ENCODE measurements around the gene DSCAM.

The DSCAM gene

DNA sequence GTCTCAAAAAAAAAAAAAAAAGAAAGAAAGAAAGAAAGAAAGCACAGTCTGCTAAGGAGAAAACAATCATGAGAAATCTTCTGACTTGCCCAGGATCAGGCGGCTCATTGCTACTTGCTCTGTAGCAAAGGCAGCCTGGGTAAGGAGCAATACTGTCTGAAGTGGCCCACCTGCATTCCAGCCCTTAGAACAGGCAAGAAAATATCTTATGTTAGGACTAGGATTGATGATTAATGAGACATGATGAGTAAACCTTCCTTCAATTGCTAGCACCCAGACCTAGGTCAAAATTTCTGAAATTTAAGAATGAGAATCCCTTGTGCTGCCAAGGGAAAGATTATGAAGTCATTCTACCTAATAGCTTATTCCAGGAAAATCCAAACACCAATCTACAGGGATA, 140.8 kb downstream of the DSCAM start:
- DNase-seq = no peak

- DNase-seq = no peak
Measured at GRCh38 chr21:40704141-40704540, 142.8 kb downstream of the DSCAM start.

GRCh38 chr21:40699366-40699765, 147.6 kb downstream of the DSCAM start:
- DNase-seq = no peak

DNA sequence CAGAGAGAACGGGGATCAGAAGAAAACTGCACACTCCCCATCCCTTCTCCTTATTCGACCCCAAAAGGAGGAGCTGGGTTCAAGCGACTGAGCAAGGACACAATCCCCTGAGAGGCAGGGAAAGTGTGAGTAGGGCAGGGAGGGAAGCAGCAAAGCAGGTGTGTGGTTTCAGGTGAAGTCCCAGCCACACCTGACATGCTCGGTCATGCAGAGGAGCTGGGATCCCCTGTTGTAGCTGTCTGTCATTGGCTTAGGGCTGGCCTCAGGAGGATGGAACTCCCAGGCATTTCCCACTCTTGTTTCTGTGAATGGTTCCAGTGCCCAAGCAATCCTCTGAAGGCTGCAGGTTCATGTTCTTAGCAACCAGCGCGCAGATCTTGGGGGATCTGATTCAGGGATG, 150.7 kb downstream of the DSCAM start:
- no peak for DNase-seq

GRCh38 chr21:40689840-40690360, 157.1 kb downstream of the DSCAM start:
- DNase-seq = no peak

GRCh38 chr21:40689217-40689616, 157.7 kb downstream of the DSCAM start:
- no peak for DNase-seq

- no peak for DNase-seq
Measured at GRCh38 chr21:40688106-40688864, 158.7 kb downstream of the DSCAM start.

DNA sequence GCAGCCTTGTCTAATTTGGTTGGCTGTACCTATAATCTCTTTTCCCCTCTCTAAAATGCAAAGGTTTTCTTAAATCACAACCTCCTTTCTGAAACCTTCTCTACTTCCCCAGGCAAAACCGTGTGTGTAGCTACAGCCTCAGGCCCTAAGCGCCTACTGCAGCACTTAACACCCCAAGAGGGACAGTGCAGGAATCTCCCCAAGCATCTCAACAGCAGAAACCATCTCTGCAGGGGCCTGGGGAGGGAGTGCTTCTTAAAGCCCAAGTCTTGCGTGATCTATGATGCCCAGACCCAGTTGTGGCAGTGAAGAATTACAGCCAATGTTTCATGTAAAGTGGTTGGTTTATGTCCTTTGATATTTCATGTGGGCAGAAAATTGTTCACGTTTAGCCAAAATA, 159.3 kb downstream of the DSCAM start:
- DNase-seq = no peak

GRCh38 chr21:40686526-40686925, 160.4 kb downstream of the DSCAM start:
- no peak for DNase-seq

DNA sequence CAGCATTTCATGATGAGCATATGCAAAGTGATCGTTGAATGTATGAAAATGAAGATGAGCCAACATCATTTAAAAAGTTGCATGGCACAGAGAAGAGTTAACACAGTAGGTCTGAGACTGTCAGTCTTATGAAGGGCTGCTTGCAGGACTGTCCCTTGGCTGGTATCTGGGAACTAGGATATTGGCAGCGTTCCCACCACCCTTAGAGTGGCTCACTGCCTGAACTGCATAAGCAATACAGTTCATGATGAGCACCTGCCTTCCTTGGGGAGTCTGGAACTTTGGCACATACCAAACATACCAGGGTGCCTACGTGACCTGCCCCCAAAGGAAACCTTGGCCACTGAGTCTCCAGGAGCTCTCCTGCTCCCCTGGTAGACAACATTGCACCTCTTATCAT, 161.8 kb downstream of the DSCAM start:
- DNase-seq = no peak

DNA sequence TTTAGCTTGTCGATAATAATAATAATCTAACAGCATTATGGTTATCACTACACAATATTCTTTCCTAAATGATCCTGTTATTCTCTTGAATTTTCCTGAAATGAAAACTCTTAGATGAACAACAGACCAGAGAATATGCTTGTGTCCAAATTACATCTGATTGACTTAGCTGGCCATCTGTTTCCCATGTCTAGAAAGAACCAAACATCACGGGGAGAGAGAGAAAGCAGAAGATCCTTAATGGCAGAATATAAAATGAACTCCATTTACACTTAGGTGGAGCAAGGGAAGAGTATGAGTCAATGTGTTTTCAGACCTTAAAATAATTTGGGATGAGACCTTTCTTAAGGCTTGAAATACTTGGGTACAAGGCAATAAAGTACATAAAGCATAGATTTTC, 162.2 kb downstream of the DSCAM start:
- no peak for DNase-seq

GRCh38 chr21:40683349-40683748, 163.6 kb downstream of the DSCAM start:
- DNase-seq = no peak

- DNase-seq = no peak
Measured at GRCh38 chr21:40681164-40681859, 165.6 kb downstream of the DSCAM start.

DNA sequence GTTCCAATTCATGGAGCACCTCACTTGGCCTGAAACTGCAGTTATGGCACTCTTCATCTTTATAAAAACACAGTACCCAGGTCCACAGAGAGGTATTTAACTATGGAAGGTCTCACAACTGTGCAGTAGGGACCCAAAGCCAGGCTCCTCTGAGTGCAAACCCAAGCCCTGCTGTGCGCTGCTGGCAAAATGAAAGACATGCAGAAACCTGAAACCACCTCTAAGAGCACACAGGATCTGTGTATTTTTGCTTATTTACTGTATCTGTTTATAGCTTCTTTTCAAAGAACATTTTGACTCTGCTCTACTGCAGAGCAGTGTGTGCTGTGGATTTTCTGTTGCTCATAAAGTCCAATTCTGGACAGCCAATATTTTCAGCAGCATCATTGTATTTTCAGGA, 166.6 kb downstream of the DSCAM start:
- DNase-seq = no peak

GRCh38 chr21:40678681-40679284, 168.2 kb downstream of the DSCAM start:
- DNase-seq = no peak

DNA sequence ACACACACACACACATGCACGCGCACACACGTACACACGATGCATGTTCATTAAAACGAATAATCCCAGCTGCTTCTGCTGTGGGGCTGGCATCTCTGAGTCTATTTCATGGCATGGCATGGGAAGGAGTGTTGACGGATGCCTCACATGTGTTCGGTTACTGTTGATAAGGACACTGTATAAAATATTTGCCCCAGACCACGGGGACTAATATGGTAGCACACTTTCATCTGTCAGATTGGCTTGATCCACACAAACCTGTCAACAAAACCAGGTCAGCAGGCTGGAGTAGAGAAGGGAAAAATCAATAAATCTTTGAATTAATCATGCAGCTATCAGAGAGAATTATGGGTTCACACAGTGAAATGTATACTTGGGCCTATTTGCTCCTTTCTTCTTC, 171.9 kb downstream of the DSCAM start:
- no peak for DNase-seq

- DNase-seq = no peak
Measured at GRCh38 chr21:40672602-40673001, 174.4 kb downstream of the DSCAM start.

DNA sequence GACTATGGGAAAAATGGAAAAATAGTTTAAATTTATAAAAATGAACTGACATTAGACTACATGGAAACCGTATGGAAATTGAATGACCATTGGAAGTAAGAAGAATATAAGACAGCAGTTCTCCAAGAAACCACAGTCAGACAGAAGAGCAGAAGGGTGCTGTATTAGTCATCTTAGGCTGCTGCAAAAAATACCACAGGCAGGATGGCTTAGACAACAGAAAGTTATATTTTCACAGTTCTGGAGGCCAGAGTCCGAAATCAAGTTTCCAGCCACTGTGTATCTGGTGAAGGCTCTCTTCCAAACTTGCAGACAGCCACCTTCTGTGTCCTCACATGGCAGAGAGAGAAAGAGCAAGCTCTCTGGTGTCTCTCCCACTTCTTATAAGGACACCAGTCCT, 175.2 kb downstream of the DSCAM start:
- no peak for DNase-seq

DNA sequence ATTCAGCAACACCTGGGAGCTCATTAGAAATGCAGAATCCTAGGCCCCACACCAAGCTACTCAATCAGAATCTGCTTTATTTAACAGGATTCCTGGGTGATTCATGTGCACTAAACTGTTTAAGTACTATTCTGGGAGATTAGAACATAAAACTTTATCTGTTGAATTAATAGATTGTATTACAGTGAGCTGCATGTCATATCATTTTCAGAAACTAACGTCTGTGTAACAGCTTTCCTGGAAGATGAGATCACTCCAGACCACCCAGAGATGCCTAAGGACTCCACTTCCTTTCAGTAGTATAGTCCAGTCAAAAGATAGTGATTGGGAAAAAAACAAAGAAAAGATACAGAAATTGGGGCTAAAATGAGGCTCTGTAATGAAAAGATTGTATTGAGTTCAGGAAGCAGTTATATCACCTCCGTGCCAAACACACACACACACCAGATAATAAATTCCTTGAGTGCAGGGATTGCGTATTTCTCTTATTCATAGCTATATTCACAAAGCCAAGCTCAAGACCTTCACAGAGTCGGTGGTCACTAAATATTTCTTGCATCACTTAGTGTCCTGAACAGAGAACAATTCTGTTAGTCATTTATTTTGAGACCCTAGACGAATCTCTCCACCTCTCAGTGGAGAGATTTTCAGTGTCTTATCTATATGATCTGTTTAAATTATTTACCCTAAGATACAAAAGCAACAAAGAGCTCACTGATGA, 178.2 kb downstream of the DSCAM start:
- DNase-seq = no peak

DNA sequence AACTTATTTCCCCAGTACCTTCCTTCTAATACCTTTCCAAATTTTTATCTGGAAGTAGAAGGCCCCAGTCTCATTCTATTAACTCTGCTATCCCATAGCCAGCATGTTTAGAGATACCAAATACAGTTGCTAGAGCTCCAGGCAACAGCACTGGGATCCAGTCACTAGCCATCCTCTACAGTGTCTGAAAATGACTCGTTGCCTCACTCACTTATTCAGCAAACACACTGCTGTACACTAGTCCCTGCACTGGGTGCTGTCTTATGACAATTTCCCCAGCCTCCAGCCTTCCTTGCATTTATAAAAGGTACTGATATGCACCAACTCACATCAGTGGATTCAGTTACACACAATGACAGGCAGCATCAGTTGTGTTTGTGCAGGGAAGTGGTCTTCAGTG, 179.0 kb downstream of the DSCAM start:
- no peak for DNase-seq

GRCh38 chr21:40662889-40663288, 184.1 kb downstream of the DSCAM start:
- no peak for DNase-seq

GRCh38 chr21:40660461-40660860, 186.5 kb downstream of the DSCAM start:
- DNase-seq = no peak

GRCh38 chr21:40658311-40658710, 188.6 kb downstream of the DSCAM start:
- DNase-seq = no peak

All from NK-92 treated with Interleukin-12 subunit alpha and Interleukin-12 subunit beta, amount 100 ng/mL, for 24 hours (cell line).